WTC11 (cell line): ENCODE data around the gene STAC2.

Experiments used
- CTCF ChIP-seq: fragments of 200-600 bp; IDR thresholded peaks from 2 replicates; pipeline ENCODE4 v1.8.0; 2022; ENCODE audit warnings: antibody characterized with exemption
- E2F4 ChIP-seq: sonication (generic); formaldehyde crosslinking; IDR thresholded peaks from 2 replicates; pipeline ENCODE4 v1.8.1; 2022; ENCODE audit warnings: low read depth, mild to moderate bottlenecking, moderate library complexity, missing genetic modification reagents, borderline replicate concordance
- ESRRA ChIP-seq: sonication (generic); formaldehyde crosslinking; IDR thresholded peaks from 2 replicates; pipeline ENCODE4 v1.8.1; 2022; ENCODE audit warnings: mild to moderate bottlenecking, missing genetic modification reagents, borderline replicate concordance
- FOXP4 ChIP-seq: sonication (generic); formaldehyde crosslinking; IDR thresholded peaks from 2 replicates; pipeline ENCODE4 v1.8.0; 2022; ENCODE audit warnings: mild to moderate bottlenecking, missing genetic modification reagents
- JUN ChIP-seq: sonication (generic); formaldehyde crosslinking; IDR thresholded peaks from 2 replicates; pipeline ENCODE4 v1.8.0; 2023; ENCODE audit warnings: mild to moderate bottlenecking, missing genetic modification reagents
- MAX ChIP-seq: sonication (generic); formaldehyde crosslinking; IDR thresholded peaks from 2 replicates; pipeline ENCODE4 v1.8.0; 2022; ENCODE audit warnings: mild to moderate bottlenecking, missing genetic modification reagents
- SMAD3 ChIP-seq: sonication (generic); formaldehyde crosslinking; IDR thresholded peaks from 2 replicates; pipeline ENCODE4 v1.8.0; 2022; ENCODE audit warnings: missing genetic modification reagents, mild to moderate bottlenecking, borderline replicate concordance
- SP1 ChIP-seq: sonication (generic); formaldehyde crosslinking; conservative IDR thresholded peaks from 2 replicates; pipeline ENCODE4 v1.8.1; 2022; ENCODE audit warnings: missing genetic modification reagents
- USF2 ChIP-seq: sonication (generic); formaldehyde crosslinking; IDR thresholded peaks from 2 replicates; pipeline ENCODE4 v1.8.1; 2023; ENCODE audit warnings: mild to moderate bottlenecking, missing genetic modification reagents, moderate library complexity

- TF ChIP-seq CTCF (no peak), SP1 (CRISPR knock-in tag) (no peak), JUN (CRISPR knock-in tag) (no peak), FOXP4 (no peak), ESRRA (no peak), USF2 (CRISPR knock-in tag) (no peak), MAX (CRISPR knock-in tag) (no peak), E2F4 (CRISPR knock-in tag) (no peak), SMAD3 (no peak)
Observed at GRCh38 chr17:39231091-39231561, 5.4 kb upstream of the STAC2 start.
